SK-N-SH (cell line): ENCODE data around the gene TLX1. TPM values are rescaled to one million over a fixed set of nuclear protein-coding genes. Genes with fewer than 3 reads are reported as not detected.

Experiments
- CTCF ChIA-PET: fragments of 300-600, 350-600 bp; formaldehyde crosslinking; extraction: SDS; loops from one replicate; lab custom pipeline; 2021; lab: Yijun Ruan, JAX
- POLR2A ChIA-PET: fragments of 350-600 bp; sonication (Branson Sonifier 250); formaldehyde crosslinking; extraction: SDS; loops from one replicate; lab custom pipeline; 2020; ENCODE audit warnings: antibody characterized with exemption, inconsistent platforms; lab: Yijun Ruan, JAX
- DNase-seq: peaks from one replicate; pipeline ENCODE4 v3.0.0; 2012
- H2AFZ ChIP-seq: fragments of 200-600 bp; sonication (generic); 2 replicates; pipeline ENCODE4 v1.8.1; 2016; ENCODE audit warnings: antibody characterized with exemption, mild to moderate bottlenecking, low read depth
- H3F3A ChIP-seq: fragments of 200-600 bp; sonication (generic); replicated peaks from 2 replicates; pipeline ENCODE3; 2016; ENCODE audit warnings: antibody characterized with exemption, mild to moderate bottlenecking; ENCODE audit not compliant: insufficient read depth
- H3K27ac ChIP-seq, 2 experiments: fragments of 200-500 bp in 1 of 2; fragments of 200-600 bp in 1 of 2; sonication (Bioruptor generic) in 1 of 2; sonication (generic), shearing (Covaris generic) in 1 of 2; 2 replicates each; pipeline versions ENCODE4 v1.5.1 to v1.6.1; 2014 to 2016; ENCODE audit warnings: low read depth in 2 of 2, inconsistent platforms in 1 of 2, low read length in 1 of 2, mild to moderate bottlenecking in 1 of 2, mixed read lengths in 1 of 2
- H3K27me3 ChIP-seq: fragments of 200-600 bp; sonication (generic), shearing (Covaris generic); 2 replicates; pipeline ENCODE4 v1.6.1; 2016; ENCODE audit warnings: mixed run types; ENCODE audit not compliant: insufficient read depth
- H3K36me3 ChIP-seq, 2 experiments: fragments of 200-500 bp in 1 of 2; fragments of 200-600 bp in 1 of 2; sonication (Bioruptor generic) in 1 of 2; sonication (generic) in 1 of 2; replicated peaks in 1 of 2; 2 replicates each; pipeline versions ENCODE3 to v1.5.1; 2014 to 2016; ENCODE audit warnings: low read length in 1 of 2, mild to moderate bottlenecking in 1 of 2; ENCODE audit not compliant: insufficient read depth in 2 of 2, control insufficient read depth in 1 of 2
- H3K4me1 ChIP-seq, 2 experiments: fragments of 200-500 bp in 1 of 2; fragments of 200-600 bp in 1 of 2; sonication (Bioruptor generic) in 1 of 2; sonication (generic), shearing (Covaris generic) in 1 of 2; 2 replicates each; pipeline versions ENCODE4 v1.5.1 to v1.6.1; 2014 to 2016; ENCODE audit warnings: low read depth in 1 of 2, low read length in 1 of 2, mixed run types in 1 of 2; ENCODE audit not compliant: insufficient read depth in 2 of 2, control insufficient read depth in 1 of 2
- H3K4me2 ChIP-seq: fragments of 200-600 bp; sonication (generic), shearing (Covaris generic); 2 replicates; pipeline ENCODE4 v1.6.1; 2017; ENCODE audit warnings: mixed run types
- H3K4me3 ChIP-seq, 2 experiments: fragments of 200-500 bp in 1 of 2; fragments of 200-600 bp in 1 of 2; sonication (Bioruptor generic) in 1 of 2; sonication (generic), shearing (Covaris generic) in 1 of 2; 2 replicates each; pipeline versions ENCODE4 v1.5.1 to v1.8.1; 2014 to 2016; ENCODE audit warnings: low read depth in 2 of 2, inconsistent platforms in 1 of 2, low read length in 1 of 2, mild to moderate bottlenecking in 1 of 2, mixed read lengths in 1 of 2, moderate library complexity in 1 of 2
- H3K79me2 ChIP-seq: fragments of 200-600 bp; sonication (generic); 2 replicates; pipeline ENCODE4 v1.8.1; 2017; ENCODE audit warnings: mild to moderate bottlenecking; ENCODE audit not compliant: insufficient read depth
- H3K9ac ChIP-seq: fragments of 200-600 bp; sonication (generic); 2 replicates; pipeline ENCODE4 v1.6.1; 2017; ENCODE audit warnings: mixed run types
- H3K9me2 ChIP-seq: fragments of 200-600 bp; sonication (generic); 2 replicates; pipeline ENCODE4 v1.6.1; 2017; ENCODE audit warnings: mixed run types
- H3K9me3 ChIP-seq: fragments of 200-600 bp; sonication (generic); 2 replicates; pipeline ENCODE4 v1.6.1; 2017; ENCODE audit warnings: mixed run types, mild to moderate bottlenecking, moderate library complexity
- H4K20me1 ChIP-seq: fragments of 200-600 bp; sonication (generic); 2 replicates; pipeline ENCODE4 v1.6.1; 2017; ENCODE audit warnings: mild to moderate bottlenecking, mixed run types; ENCODE audit not compliant: insufficient read depth
- CHD2 ChIP-seq: fragments of 150-350 bp; IDR thresholded peaks from 2 replicates; pipeline ENCODE4 v1.6.1; 2018; ENCODE audit warnings: low read length; ENCODE audit not compliant: partially characterized antibody
- FOXM1 ChIP-seq: IDR thresholded peaks from 2 replicates; pipeline ENCODE4 v1.4.0; 2012; ENCODE audit warnings: low read depth, mild to moderate bottlenecking
- GABPA ChIP-seq: IDR thresholded peaks from 2 replicates; pipeline ENCODE4 v1.4.0; 2012; ENCODE audit warnings: low read depth, mild to moderate bottlenecking
- GATA2 ChIP-seq: sonication (generic); formaldehyde crosslinking; IDR thresholded peaks from 2 replicates; pipeline ENCODE4 v1.5.0; 2020; ENCODE audit warnings: mild to moderate bottlenecking, missing genetic modification reagents
- IRF3 ChIP-seq: fragments of 150-350 bp; IDR thresholded peaks from 2 replicates; pipeline ENCODE4 v1.6.1; 2016; ENCODE audit warnings: mild to moderate bottlenecking, low read depth, low read length
- JUND ChIP-seq: IDR thresholded peaks from 2 replicates; pipeline ENCODE4 v1.4.0; 2012
- MEF2A ChIP-seq: IDR thresholded peaks from 2 replicates; pipeline ENCODE4 v1.4.0; 2012; ENCODE audit warnings: low read depth, borderline replicate concordance
- RCOR1 ChIP-seq: fragments of 150-350 bp; IDR thresholded peaks from 2 replicates; pipeline ENCODE4 v1.6.1; 2017; ENCODE audit warnings: antibody characterized with exemption, low read length
- RFX5 ChIP-seq: IDR thresholded peaks from 2 replicates; pipeline ENCODE4 v1.6.1; 2012; ENCODE audit warnings: mild to moderate bottlenecking, improper control_type of control experiment, low read length
- RXRA ChIP-seq: IDR thresholded peaks from 2 replicates; pipeline ENCODE4 v1.4.0; 2012; ENCODE audit warnings: low read depth, mild to moderate bottlenecking, borderline replicate concordance
- SMC3 ChIP-seq: IDR thresholded peaks from 2 replicates; pipeline ENCODE4 v1.6.1; 2012; ENCODE audit warnings: low read depth, low read length, improper control_type of control experiment
- TAF1 ChIP-seq: IDR thresholded peaks from 2 replicates; pipeline ENCODE4 v1.6.1; 2012; ENCODE audit warnings: low read depth, mild to moderate bottlenecking, low read length, moderate library complexity, borderline replicate concordance
- TCF12 ChIP-seq: IDR thresholded peaks from 2 replicates; pipeline ENCODE4 v1.4.0; 2012
- ZBTB33 ChIP-seq: IDR thresholded peaks from 2 replicates; pipeline ENCODE4 v1.4.0; 2012; ENCODE audit warnings: low read depth, borderline replicate concordance
- WGBS: methylation state at CpG from one replicate; pipeline ENCODE4 v1.1.6; 2017; ENCODE audit warnings: low lambda C conversion rate; 5-methylcytosine and 5-hydroxymethylcytosine counted together
- polyA plus RNA-seq, 3 experiments: library from polyadenylated mRNA; depleted of rRNA; stranded (reverse); fragments of >200 nt; gene quantifications; 2 replicates each; pipeline ENCODE4 v1.2.3, GENCODE V29; 2012

Gene TLX1
- polyA plus RNA-seq, 1 of the 3 experiments (the other 2 are of a cell fraction): not detected

GRCh38 chr10:101094121-101094879 lies 36.8 kb upstream of the TLX1 start:
- H3K9me2 ChIP-seq: no peaks in the 10 kb centered on the region
- no peak overlapping the region for H3K9ac ChIP-seq
- no peaks in the 10 kb centered on the region for H3K9me3 ChIP-seq
- ChIA-PET CTCF (interaction anchor here (1.0 to 32.9 kb wide), 15 partner anchors 11 to 75 kb away, joined by 3 to 972 read pairs (median 13); partner anchors contain the start of genes KAZALD1 and TLX1), POLR2A (interaction anchor here (1.3 kb wide), 1 partner anchor 48 kb away, joined by 4 read pairs; no protein-coding TSS in a partner anchor)
- no peak overlapping the region for H3K4me3 ChIP-seq
- peaks cover 26% of the 10 kb centered on the region; the same call in 1 of the 2 replicates for H3K27me3 ChIP-seq
- H3K27ac ChIP-seq: no peak overlapping the region
- no peak overlapping the region for H2AFZ ChIP-seq
- no peaks in the 10 kb centered on the region for H4K20me1 ChIP-seq
- no peaks in the 10 kb centered on the region for H3K36me3 ChIP-seq
- no peak for DNase-seq
- no peaks in the 10 kb centered on the region for H3K79me2 ChIP-seq
- WGBS: 60% methylated on average over 9 of the region's 14 CpGs
- no peak overlapping the region for H3K4me2 ChIP-seq
- H3F3A ChIP-seq: no peaks in the 10 kb centered on the region
- peaks cover 0 to 10% of the 10 kb centered on the region in 2 experiments; a peak in 1 of 4 replicates for H3K4me1 ChIP-seq
- no peak for TF ChIP-seq CHD2
- TF ChIP-seq RXRA: no peak
- no peak for TF ChIP-seq IRF3
- no peak for TF ChIP-seq JUND
- TF ChIP-seq GABPA: no peak
- no peak for TF ChIP-seq MEF2A
- TF ChIP-seq TAF1: no peak
- no peak for TF ChIP-seq SMC3
- no peak for TF ChIP-seq FOXM1
- TF ChIP-seq ZBTB33: no peak
- TF ChIP-seq GATA2 (CRISPR knock-in tag): no peak

- Histone ChIP-seq H3K4me2 (no peak overlapping the region), H3K27ac (no peak overlapping the region), H4K20me1 (no peaks in the 10 kb centered on the region), H3K9me2 (no peaks in the 10 kb centered on the region), H3F3A (no peaks in the 10 kb centered on the region), H2AFZ (no peak overlapping the region), H3K4me1 (peaks cover 0 to 10% of the 10 kb centered on the region in 2 experiments; a peak in 1 of 4 replicates), H3K27me3 (peaks cover 33% of the 10 kb centered on the region; the same call in 1 of the 2 replicates), H3K9me3 (no peaks in the 10 kb centered on the region), H3K9ac (no peak overlapping the region), H3K4me3 (no peak overlapping the region), H3K79me2 (no peaks in the 10 kb centered on the region), H3K36me3 (no peaks in the 10 kb centered on the region)
- no peak for TF ChIP-seq RCOR1
- TF ChIP-seq GABPA: no peak
- no peak for TF ChIP-seq TCF12
- no peak for TF ChIP-seq RFX5
- ChIA-PET POLR2A (interaction anchor here (0.8 to 1.5 kb wide), 2 partner anchors 27 to 47 kb away, joined by 3 to 10 read pairs; no protein-coding TSS in a partner anchor), CTCF (interaction anchor here (1.0 to 32.9 kb wide), 26 partner anchors 10 to 198 kb away, joined by 3 to 972 read pairs (median 9); partner anchors contain the start of genes KAZALD1, PDZD7, SFXN3 and TLX1)
- 74% methylated on average over 6 of the region's 6 CpGs for WGBS
- DNase-seq: no peak
These were observed 36.1 kb upstream of the TLX1 start for GRCh38 chr10:101095004-101095403.
